ENCODE results near the gene FAM171A1.
A peak's percentile ranks its signal among the peaks of the same experiment; 100 is the strongest.

- TF ChIP-seq CTCF (IDR thresholded peaks at IDR 0.05) (no peak), POLR2AphosphoS5 (IDR thresholded peaks at IDR 0.05; ENCODE audit: low read depth, low read length) (peak; percentile 17; the same call in 1 of the 2 replicates), EZH2phosphoT487 (IDR thresholded peaks at IDR 0.05; ENCODE audit: borderline replicate concordance, low read depth) (no peak), RAD21 (IDR thresholded peaks at IDR 0.05; ENCODE audit: low read length) (no peak), FOXM1 (IDR thresholded peaks at IDR 0.05; ENCODE audit: low read depth) (no peak)
These were observed 45.7 kb downstream of the FAM171A1 start for GRCh38 chr10:15325243-15325943.
